OCI-LY1 (cell line): Measurements from ENCODE around the gene UPB1.

Experiments used
- H2AFZ ChIP-seq: fragments of 200-600 bp; sonication (generic), shearing (Covaris generic); 2 replicates; pipeline ENCODE4 v1.6.0; 2014; ENCODE audit warnings: antibody characterized with exemption, mild to moderate bottlenecking, low read length
- H3F3A ChIP-seq: fragments of 200-600 bp; sonication (generic), shearing (Covaris generic); 2 replicates; pipeline ENCODE4 v1.6.0; 2014; ENCODE audit warnings: mild to moderate bottlenecking, antibody characterized with exemption, low read length, moderate library complexity; ENCODE audit not compliant: insufficient read depth
- H3K27ac ChIP-seq: fragments of 200-600 bp; sonication (generic); 2 replicates; pipeline ENCODE4 v1.5.1; 2014; ENCODE audit warnings: low read length, mixed run types, mild to moderate bottlenecking, low read depth; ENCODE audit not compliant: poor library complexity, severe bottlenecking
- H3K27me3 ChIP-seq: fragments of 200-600 bp; sonication (generic); 2 replicates; pipeline ENCODE4 v1.6.0; 2014; ENCODE audit warnings: antibody characterized with exemption, mild to moderate bottlenecking, low read length, moderate library complexity; ENCODE audit not compliant: insufficient read depth
- H3K36me3 ChIP-seq: fragments of 200-600 bp; sonication (generic); 2 replicates; pipeline ENCODE4 v1.6.1; 2014; ENCODE audit warnings: mild to moderate bottlenecking, antibody characterized with exemption, low read length, moderate library complexity, mixed read lengths; ENCODE audit not compliant: insufficient read depth
- H3K4me1 ChIP-seq: fragments of 200-600 bp; sonication (generic); 2 replicates; pipeline ENCODE4 v1.5.1; 2014; ENCODE audit warnings: mild to moderate bottlenecking, low read length, moderate library complexity; ENCODE audit not compliant: insufficient read depth, severe bottlenecking
- H3K4me2 ChIP-seq: fragments of 200-600 bp; sonication (generic), shearing (Covaris generic); 2 replicates; pipeline ENCODE4 v1.6.1; 2014; ENCODE audit warnings: low read length
- H3K4me3 ChIP-seq: fragments of 200-600 bp; sonication (generic); 2 replicates; pipeline ENCODE4 v1.5.1; 2014; ENCODE audit warnings: low read length, low read depth, mild to moderate bottlenecking, mixed read lengths; ENCODE audit not compliant: poor library complexity, severe bottlenecking
- H3K79me2 ChIP-seq: fragments of 200-600 bp; shearing (Covaris generic); 2 replicates; pipeline ENCODE4 v1.6.1; 2016; ENCODE audit warnings: mixed run types, low read length, mixed read lengths; ENCODE audit not compliant: insufficient read depth
- H3K9ac ChIP-seq: fragments of 200-600 bp; sonication (generic), shearing (Covaris generic); 2 replicates; pipeline ENCODE4 v1.6.1; 2014; ENCODE audit warnings: mild to moderate bottlenecking, low read length, mixed read lengths
- H3K9me2 ChIP-seq: fragments of 200-600 bp; sonication (generic), shearing (Covaris generic); 2 replicates; pipeline ENCODE4 v1.6.1; 2014; ENCODE audit warnings: low read depth, mild to moderate bottlenecking, low read length, mixed read lengths
- H3K9me3 ChIP-seq: fragments of 200-600 bp; shearing (Covaris generic); 2 replicates; pipeline ENCODE4 v1.6.1; 2014; ENCODE audit warnings: low read length, mixed read lengths
- H4K20me1 ChIP-seq: fragments of 200-600 bp; sonication (generic), shearing (Covaris generic); 2 replicates; pipeline ENCODE4 v1.6.0; 2016; ENCODE audit warnings: mild to moderate bottlenecking, low read length; ENCODE audit not compliant: insufficient read depth
- CTCF ChIP-seq: fragments of 200-600 bp; sonication (generic), shearing (Covaris generic); IDR thresholded peaks from 2 replicates; pipeline ENCODE4 v1.5.1; 2017; ENCODE audit warnings: mild to moderate bottlenecking, antibody characterized with exemption, low read length, moderate library complexity, mixed read lengths
- EZH2 ChIP-seq: fragments of 200-600 bp; sonication (generic), shearing (Covaris generic); IDR thresholded peaks from 2 replicates; pipeline ENCODE4 v1.8.0; 2017; ENCODE audit warnings: borderline replicate concordance, mixed run types, mild to moderate bottlenecking, antibody characterized with exemption, low read length, moderate library complexity, mixed read lengths

Gene UPB1

GRCh38 chr22:24482575-24482974 lies 12.6 kb upstream of the UPB1 start:
- Histone ChIP-seq H3K4me2 (no peak overlapping the region), H2AFZ (no peak overlapping the region), H4K20me1 (no peaks in the 10 kb centered on the region), H3K4me1 (no peaks in the 10 kb centered on the region), H3K9ac (no peak overlapping the region), H3K9me3 (no peaks in the 10 kb centered on the region), H3K4me3 (no peak overlapping the region), H3K27me3 (no peaks in the 10 kb centered on the region), H3K79me2 (no peaks in the 10 kb centered on the region), H3K9me2 (no peaks in the 10 kb centered on the region), H3F3A (no peaks in the 10 kb centered on the region), H3K36me3 (no peaks in the 10 kb centered on the region), H3K27ac (no peak overlapping the region)
- TF ChIP-seq EZH2 (no peak), CTCF (no peak)

GRCh38 chr22:24482998-24483397 lies 12.1 kb upstream of the UPB1 start:
- Histone ChIP-seq H3K27ac (no peak overlapping the region), H2AFZ (no peak overlapping the region), H3K9me2 (no peaks in the 10 kb centered on the region), H4K20me1 (no peaks in the 10 kb centered on the region), H3K4me3 (no peak overlapping the region), H3K36me3 (no peaks in the 10 kb centered on the region), H3K4me1 (no peaks in the 10 kb centered on the region), H3K4me2 (no peak overlapping the region), H3K9ac (no peak overlapping the region), H3F3A (no peaks in the 10 kb centered on the region), H3K27me3 (no peaks in the 10 kb centered on the region), H3K9me3 (no peaks in the 10 kb centered on the region), H3K79me2 (no peaks in the 10 kb centered on the region)
- TF ChIP-seq EZH2 (no peak), CTCF (no peak)

DNA sequence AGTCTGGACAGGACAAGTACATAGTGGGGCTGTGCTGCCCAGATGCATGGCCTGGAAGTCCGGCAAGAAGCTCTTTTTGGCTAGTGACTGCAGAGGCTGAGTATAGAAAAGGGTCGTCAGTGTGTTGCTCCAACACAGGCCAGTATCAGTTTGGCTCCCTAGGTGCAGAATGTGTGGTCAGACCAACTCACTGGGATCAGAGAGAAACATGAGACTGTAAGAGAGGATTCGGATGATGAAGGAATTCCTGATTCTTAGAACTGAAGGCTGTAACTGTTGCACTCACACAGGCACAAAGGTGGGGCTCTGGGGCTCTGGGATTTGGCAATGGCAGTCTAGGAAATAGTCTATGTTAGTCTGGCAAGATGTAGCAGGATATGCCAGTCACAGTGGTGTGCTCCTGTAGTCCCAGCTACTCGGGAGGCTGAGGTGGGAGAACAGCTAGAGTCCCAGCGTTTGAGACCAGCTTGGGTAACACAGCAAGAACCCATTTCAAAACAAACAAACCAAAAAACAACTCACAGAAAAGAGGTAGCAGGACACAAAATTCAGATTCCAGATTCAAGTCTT lies 11.1 kb upstream of the UPB1 start:
- Histone ChIP-seq H4K20me1 (no peaks in the 10 kb centered on the region), H3K79me2 (no peaks in the 10 kb centered on the region), H3K9me2 (no peaks in the 10 kb centered on the region), H3K4me1 (no peaks in the 10 kb centered on the region), H2AFZ (no peak overlapping the region), H3K4me2 (no peak overlapping the region), H3K27ac (no peak overlapping the region), H3K9me3 (no peaks in the 10 kb centered on the region), H3K27me3 (no peaks in the 10 kb centered on the region), H3K9ac (no peak overlapping the region), H3K36me3 (no peaks in the 10 kb centered on the region), H3K4me3 (no peak overlapping the region), H3F3A (no peaks in the 10 kb centered on the region)
- no peak for TF ChIP-seq CTCF
- no peak for TF ChIP-seq EZH2
